ENCODE results near the gene ZNF654. TPM values are rescaled to one million over a fixed set of nuclear protein-coding genes. Genes with fewer than 3 reads are reported as not detected.
"Not testable (repeated sequence)": the region's sequence is repeated elsewhere in the genome, so short reads cannot be mapped to it uniquely, and the experiment has no call there.

Gene ZNF654
- polyA plus RNA-seq (2011; rRNA removed): 5.2 and 6.7 TPM in 2 replicates
- polyA minus RNA-seq (2011; rRNA and poly(A)+ RNA removed): 6.5 and 8.8 TPM in 2 replicates

GRCh38 chr3:88058581-88059379, at the start of gene ZNF654, which contains the start of gene CGGBP1:
Gene ZNF654 (plus strand): TSS chr3:88059255. CDS start chr3:88059320, 65 bp downstream.
Gene CGGBP1 (minus strand): TSS chr3:88059005. CDS start chr3:88055976, 3,029 bp downstream.
- POLR2A ChIA-PET: interaction anchor here (0.7 to 1.9 kb wide), 4 partner anchors 54 to 799 kb away, joined by 3 to 17 read pairs (median 4); partner anchors contain the start of gene C3orf38
- peak within 1 kb of the TSS; percentile 95 for H3K4me3 ChIP-seq (ENCODE audit: low read depth, low read length)
- TF ChIP-seq CTCF (IDR thresholded peaks at IDR 0.05; ENCODE audit: low read depth, low read length): no peak
- H3K27me3 ChIP-seq (ENCODE audit: control insufficient read depth, insufficient read depth, low read length): no peaks in the 10 kb centered on the region
- peak; percentile 97 for DNase-seq (ENCODE audit: low read depth, low spot score)
- H3K9me3 ChIP-seq (ENCODE audit: control insufficient read depth, insufficient read depth, low read length): peaks cover 3% of the 10 kb centered on the region; the same call in 1 of the 2 replicates
- H3K27ac ChIP-seq (ENCODE audit: low read depth, low read length): peak within 1 kb of the TSS; percentile 90
- CTCF ChIA-PET: interaction anchor here (0.6 to 3.8 kb wide), 4 partner anchors 54 to 115 kb away, joined by 3 to 20 read pairs (median 4); partner anchors contain the start of gene C3orf38

- CTCF ChIA-PET: interaction anchor here (0.6 to 1.7 kb wide), 3 partner anchors 9 to 712 kb away, joined by 4 to 6 read pairs (median 4); no protein-coding TSS in a partner anchor
- Histone ChIP-seq H3K27ac (ENCODE audit: low read depth, low read length) (no peak overlapping the region), H3K4me3 (ENCODE audit: low read depth, low read length) (no peak overlapping the region), H3K27me3 (ENCODE audit: control insufficient read depth, insufficient read depth, low read length) (no peaks in the 10 kb centered on the region), H3K9me3 (ENCODE audit: control insufficient read depth, insufficient read depth, low read length) (no peaks in the 10 kb centered on the region)
- POLR2A ChIA-PET: no interaction called here
- no peak for TF ChIP-seq CTCF (IDR thresholded peaks at IDR 0.05; ENCODE audit: low read depth, low read length)
- DNase-seq (ENCODE audit: low read depth, low spot score): no peak
These were observed 48.2 kb upstream of the ZNF654 start for GRCh38 chr3:88010810-88011209.

- no peak overlapping the region for H3K27ac ChIP-seq (ENCODE audit: low read depth, low read length)
- ChIA-PET CTCF (interaction anchor here (2.0 to 2.2 kb wide), 2 partner anchors 9 to 11 kb away, joined by 6 to 9 read pairs; no protein-coding TSS in a partner anchor), POLR2A (no interaction called here)
- H3K4me3 ChIP-seq (ENCODE audit: low read depth, low read length): no peak overlapping the region
- H3K9me3 ChIP-seq (ENCODE audit: control insufficient read depth, insufficient read depth, low read length): no peaks in the 10 kb centered on the region
- no peak for TF ChIP-seq CTCF (IDR thresholded peaks at IDR 0.05; ENCODE audit: low read depth, low read length)
- DNase-seq (ENCODE audit: low read depth, low spot score): no peak
- peaks cover 3% of the 10 kb centered on the region for H3K27me3 ChIP-seq (ENCODE audit: control insufficient read depth, insufficient read depth, low read length)
These were observed 45.5 kb upstream of the ZNF654 start for GRCh38 chr3:88013592-88013991.

GRCh38 chr3:88015656-88016055, 43.4 kb upstream of the ZNF654 start:
- H3K27ac ChIP-seq (ENCODE audit: low read depth, low read length); H3K4me3 ChIP-seq (ENCODE audit: low read depth, low read length); POLR2A ChIA-PET; H3K9me3 ChIP-seq (ENCODE audit: control insufficient read depth, insufficient read depth, low read length); CTCF ChIA-PET; H3K27me3 ChIP-seq (ENCODE audit: control insufficient read depth, insufficient read depth, low read length); DNase-seq (ENCODE audit: low read depth, low spot score): not testable (repeated sequence)

GRCh38 chr3:88019024-88019423, 40.0 kb upstream of the ZNF654 start:
- Histone ChIP-seq H3K27me3 (ENCODE audit: control insufficient read depth, insufficient read depth, low read length) (peaks cover 3% of the 10 kb centered on the region), H3K4me3 (ENCODE audit: low read depth, low read length) (no peak overlapping the region), H3K27ac (ENCODE audit: low read depth, low read length) (no peak overlapping the region), H3K9me3 (ENCODE audit: control insufficient read depth, insufficient read depth, low read length) (no peaks in the 10 kb centered on the region)
- POLR2A ChIA-PET: no interaction called here
- no peak for TF ChIP-seq CTCF (IDR thresholded peaks at IDR 0.05; ENCODE audit: low read depth, low read length)
- CTCF ChIA-PET: no interaction called here
- DNase-seq (ENCODE audit: low read depth, low spot score): no peak

All from AG04450 (cell line).